ENCODE data around the gene SSR3.
"Not testable (repeated sequence)": the region's sequence is repeated elsewhere in the genome, so short reads cannot be mapped to it uniquely, and the experiment has no call there.

The SSR3 gene

GRCh38 chr3:156554842-156555687 lies at the start of gene SSR3:
Gene SSR3, minus strand, starts transcription at chr3:156555117. Its CDS starts 28 bp downstream, at chr3:156555089.
- ATAC-seq (replicated peaks; ENCODE audit: extremely low read depth, poor library complexity, severe bottlenecking) (peak; percentile 99), DNase-seq (ENCODE audit: low spot score in 2 of 2) (peak; percentile 94 to 97)
- Mint-ChIP-seq H3K4me1 (peaks cover 39% of the 10 kb centered on the region), H3K9me3 (no peaks in the 10 kb centered on the region), H3K4me3 (peak within 1 kb of the TSS; percentile 94), H3K27ac (ENCODE audit: low read depth) (peak within 1 kb of the TSS; percentile 91), H3K27me3 (no peaks in the 10 kb centered on the region), H3K36me3 (ENCODE audit: insufficient read depth) (peaks cover 32% of the 10 kb centered on the region)

- Mint-ChIP-seq H3K9me3 (no peaks in the 10 kb centered on the region), H3K27me3 (peaks cover 24% of the 10 kb centered on the region), H3K4me1 (no peaks in the 10 kb centered on the region), H3K27ac (ENCODE audit: low read depth) (no peak overlapping the region), H3K36me3 (ENCODE audit: insufficient read depth) (peaks cover 3% of the 10 kb centered on the region), H3K4me3 (no peak overlapping the region)
- ATAC-seq (replicated peaks; ENCODE audit: extremely low read depth, poor library complexity, severe bottlenecking) = no peak
- no peak for DNase-seq (ENCODE audit: low spot score in 2 of 2)
These were observed 49.2 kb upstream of the SSR3 start for GRCh38 chr3:156604064-156604641.

DNA sequence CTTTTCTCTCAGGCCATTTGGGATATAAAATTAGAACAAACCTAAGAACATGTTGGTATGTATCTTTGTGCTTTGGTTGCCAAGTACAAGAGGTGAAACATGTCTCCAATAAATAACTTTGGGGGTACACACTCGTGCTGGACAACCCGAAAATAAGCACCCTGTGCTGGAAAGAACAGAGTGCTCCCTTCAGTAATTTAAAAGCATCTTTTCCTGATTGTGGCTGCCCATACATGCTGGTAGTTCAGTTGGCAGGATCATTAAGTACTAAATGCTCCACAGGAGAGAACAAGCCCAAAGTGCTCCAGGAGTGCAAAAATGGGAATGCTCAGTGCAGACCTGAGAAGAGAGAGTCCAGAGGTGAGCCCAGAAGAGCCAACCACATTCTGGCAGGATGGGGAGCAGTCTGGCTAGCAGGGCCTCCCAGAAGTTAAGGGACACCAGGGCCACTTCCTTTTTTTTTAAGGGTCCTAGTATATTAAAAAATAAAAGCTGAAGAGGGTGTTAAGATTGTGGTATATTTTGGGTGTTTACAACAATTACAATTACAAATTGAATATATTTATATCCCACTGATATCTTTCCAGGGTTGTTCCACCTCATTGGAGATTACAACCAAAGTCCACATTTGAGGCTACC lies 48.6 kb upstream of the SSR3 start:
- H3K4me1 Mint-ChIP-seq = no peaks in the 10 kb centered on the region
- peaks cover 3% of the 10 kb centered on the region for H3K36me3 Mint-ChIP-seq (ENCODE audit: insufficient read depth)
- H3K27ac Mint-ChIP-seq (ENCODE audit: low read depth) = no peak overlapping the region
- no peak for DNase-seq (ENCODE audit: low spot score in 2 of 2)
- no peak overlapping the region for H3K4me3 Mint-ChIP-seq
- peaks cover 19% of the 10 kb centered on the region for H3K27me3 Mint-ChIP-seq
- ATAC-seq (replicated peaks; ENCODE audit: extremely low read depth, poor library complexity, severe bottlenecking) = no peak
- H3K9me3 Mint-ChIP-seq = no peaks in the 10 kb centered on the region

- H3K27me3 Mint-ChIP-seq = peaks cover 8% of the 10 kb centered on the region
- H3K36me3 Mint-ChIP-seq (ENCODE audit: insufficient read depth) = peaks cover 3% of the 10 kb centered on the region
- DNase-seq (ENCODE audit: low spot score in 2 of 2) (no peak), ATAC-seq (replicated peaks; ENCODE audit: extremely low read depth, poor library complexity, severe bottlenecking) (peak; percentile 40)
- H3K4me3 Mint-ChIP-seq = no peak overlapping the region
- H3K27ac Mint-ChIP-seq (ENCODE audit: low read depth) = no peak overlapping the region
- no peaks in the 10 kb centered on the region for H3K4me1 Mint-ChIP-seq
- H3K9me3 Mint-ChIP-seq = no peaks in the 10 kb centered on the region
These were observed 47.5 kb upstream of the SSR3 start for GRCh38 chr3:156602424-156602823.

DNA sequence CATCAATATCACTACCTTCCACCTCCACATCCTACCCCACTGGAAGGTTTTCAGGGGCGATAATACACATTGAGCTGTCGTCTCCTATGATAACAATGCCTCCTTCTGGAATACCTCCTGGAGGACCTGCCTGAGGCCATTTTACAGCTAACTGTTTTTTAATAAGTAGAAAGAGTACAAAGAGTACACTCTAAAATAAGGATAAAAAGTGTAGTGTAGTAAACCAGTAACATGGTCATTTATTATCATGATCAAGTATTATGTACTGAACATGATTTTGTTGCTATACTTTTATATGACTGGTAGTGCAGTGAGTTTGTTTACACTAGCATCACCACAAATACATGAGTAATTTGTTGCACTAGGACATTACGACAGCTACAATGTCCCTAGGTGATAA lies 46.6 kb upstream of the SSR3 start:
- H3K36me3 Mint-ChIP-seq (ENCODE audit: insufficient read depth) = peaks cover 1% of the 10 kb centered on the region
- H3K27ac Mint-ChIP-seq (ENCODE audit: low read depth) = no peak overlapping the region

DNA sequence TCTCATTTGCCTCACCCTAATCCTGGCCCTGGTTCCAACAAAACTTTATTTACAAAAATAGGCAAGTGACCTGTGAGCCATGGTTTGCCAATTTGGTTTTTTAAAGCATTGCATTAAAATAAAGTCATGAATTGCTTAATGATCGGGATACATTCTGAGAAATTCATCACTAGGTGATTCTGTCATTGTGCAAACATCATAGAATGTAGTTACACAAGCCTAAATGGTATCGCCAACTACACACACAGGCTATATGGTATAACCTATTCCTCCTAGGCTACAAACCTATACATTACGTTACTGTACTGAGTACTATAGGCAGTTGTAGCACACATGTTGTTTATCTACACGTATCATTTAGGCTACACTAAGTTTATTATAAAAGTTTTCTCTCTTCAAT lies 45.9 kb upstream of the SSR3 start:
- Mint-ChIP-seq H3K4me1 (no peaks in the 10 kb centered on the region), H3K27me3 (peaks cover 16% of the 10 kb centered on the region), H3K9me3 (no peaks in the 10 kb centered on the region), H3K36me3 (ENCODE audit: insufficient read depth) (peaks cover 1% of the 10 kb centered on the region), H3K27ac (ENCODE audit: low read depth) (no peak overlapping the region), H3K4me3 (no peak overlapping the region)
- DNase-seq (ENCODE audit: low spot score in 2 of 2) (no peak), ATAC-seq (replicated peaks; ENCODE audit: extremely low read depth, poor library complexity, severe bottlenecking) (no peak)

More for the DNA sequence above, 46.6 kb upstream of the SSR3 start:
- Mint-ChIP-seq H3K4me3 (no peak overlapping the region), H3K9me3 (no peaks in the 10 kb centered on the region), H3K27me3 (peaks cover 9% of the 10 kb centered on the region), H3K4me1 (no peaks in the 10 kb centered on the region)
- DNase-seq (ENCODE audit: low spot score in 2 of 2) = no peak
- no peak for ATAC-seq (replicated peaks; ENCODE audit: extremely low read depth, poor library complexity, severe bottlenecking)

DNA sequence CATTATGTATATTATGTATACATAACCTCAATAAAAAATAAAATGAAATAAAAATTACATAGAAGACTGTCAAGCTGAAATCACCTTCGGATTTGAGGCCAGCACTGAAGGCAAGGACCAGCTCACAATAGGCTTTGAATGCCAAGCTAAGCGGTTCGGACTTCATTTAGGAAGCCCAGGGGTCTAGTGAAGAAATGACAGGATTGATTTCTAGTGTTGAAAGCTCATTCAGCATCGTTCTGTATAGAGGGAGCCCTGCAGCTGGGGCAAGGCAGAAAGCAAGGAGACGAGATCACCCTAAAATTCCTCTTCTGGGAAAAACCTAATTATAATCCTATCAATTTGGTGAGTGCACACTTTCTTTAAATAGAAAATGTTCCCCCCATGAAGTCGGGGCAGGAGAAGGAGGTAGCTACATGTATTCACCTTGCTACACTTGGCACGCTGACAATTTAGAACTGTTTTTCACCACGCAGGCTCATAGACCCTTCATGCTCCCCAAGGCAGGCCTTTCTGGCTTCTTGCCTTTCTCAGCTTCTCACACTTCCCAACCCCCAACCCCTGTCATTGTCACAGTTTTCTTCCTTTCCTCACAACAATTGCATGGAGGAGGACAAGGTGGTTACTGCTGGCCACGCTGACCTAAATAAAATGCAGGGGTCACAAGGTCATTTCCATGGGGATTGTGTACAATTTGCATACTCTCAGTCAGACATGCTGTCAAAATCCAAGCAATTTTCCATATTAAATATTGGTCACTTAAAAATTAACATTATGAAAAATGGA lies 44.4 kb upstream of the SSR3 start:
- Mint-ChIP-seq H3K27me3 (peaks cover 29% of the 10 kb centered on the region), H3K4me1 (no peaks in the 10 kb centered on the region), H3K4me3 (no peak overlapping the region), H3K27ac (ENCODE audit: low read depth) (no peak overlapping the region), H3K36me3 (ENCODE audit: insufficient read depth) (no peaks in the 10 kb centered on the region), H3K9me3 (no peaks in the 10 kb centered on the region)
- DNase-seq (ENCODE audit: low spot score in 2 of 2) = no peak
- no peak for ATAC-seq (replicated peaks; ENCODE audit: extremely low read depth, poor library complexity, severe bottlenecking)

DNA sequence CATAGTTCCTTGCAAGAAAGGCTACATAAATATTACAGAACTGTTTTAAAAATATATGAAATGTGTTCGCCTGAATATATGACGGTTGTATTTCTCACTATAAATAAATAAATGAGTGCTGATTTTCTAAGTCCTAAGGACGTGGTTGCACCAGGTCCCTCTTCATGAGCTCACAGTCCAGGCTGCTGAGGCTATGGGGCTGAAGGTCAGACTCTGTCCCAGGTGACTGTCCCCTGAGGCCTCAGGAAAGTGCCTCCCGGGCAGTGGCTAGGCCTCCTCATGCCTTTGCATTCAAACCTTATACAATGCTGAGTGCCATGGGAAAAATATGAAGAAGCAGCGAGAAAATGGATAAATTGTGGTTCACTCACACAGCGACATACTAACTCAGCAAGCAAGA lies 43.5 kb upstream of the SSR3 start:
- ATAC-seq (replicated peaks; ENCODE audit: extremely low read depth, poor library complexity, severe bottlenecking) = no peak
- Mint-ChIP-seq H3K4me3 (no peak overlapping the region), H3K9me3 (no peaks in the 10 kb centered on the region)

GRCh38 chr3:156594219-156594683 lies 39.3 kb upstream of the SSR3 start:
- H3K27me3 Mint-ChIP-seq = peaks cover 31% of the 10 kb centered on the region
- ATAC-seq (replicated peaks; ENCODE audit: extremely low read depth, poor library complexity, severe bottlenecking) = no peak
- H3K4me3 Mint-ChIP-seq = no peak overlapping the region
- H3K27ac Mint-ChIP-seq (ENCODE audit: low read depth) = no peak overlapping the region
- H3K9me3 Mint-ChIP-seq = no peaks in the 10 kb centered on the region
- no peak for DNase-seq (ENCODE audit: low spot score in 2 of 2)
- no peaks in the 10 kb centered on the region for H3K36me3 Mint-ChIP-seq (ENCODE audit: insufficient read depth)
- no peaks in the 10 kb centered on the region for H3K4me1 Mint-ChIP-seq

More for the DNA sequence above, 43.5 kb upstream of the SSR3 start:
- no peaks in the 10 kb centered on the region for H3K4me1 Mint-ChIP-seq
- DNase-seq (ENCODE audit: low spot score in 2 of 2) = no peak
- H3K27me3 Mint-ChIP-seq = peaks cover 31% of the 10 kb centered on the region
- H3K27ac Mint-ChIP-seq (ENCODE audit: low read depth) = no peak overlapping the region
- H3K36me3 Mint-ChIP-seq (ENCODE audit: insufficient read depth) = no peaks in the 10 kb centered on the region

DNA sequence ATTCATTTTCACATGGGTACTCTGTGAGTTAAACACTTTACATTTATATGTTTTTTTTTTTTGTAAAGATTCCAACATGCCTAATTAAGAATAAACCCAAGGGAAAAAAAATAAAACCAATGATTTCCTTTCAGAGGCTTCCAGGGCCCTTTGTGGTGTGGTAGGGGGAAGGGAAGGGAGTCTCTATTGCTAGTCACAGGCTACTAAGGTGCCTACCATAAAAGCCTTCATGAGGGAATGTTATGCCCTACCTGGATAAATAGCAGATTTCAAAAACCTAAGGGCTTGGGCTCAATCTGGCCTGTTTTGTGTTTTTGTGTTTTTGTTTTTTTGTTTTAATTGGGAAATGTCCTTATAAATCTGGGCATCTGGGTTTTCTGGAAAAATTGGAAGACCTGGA lies 38.9 kb upstream of the SSR3 start:
- H3K27ac Mint-ChIP-seq (ENCODE audit: low read depth) = no peak overlapping the region
- no peak overlapping the region for H3K4me3 Mint-ChIP-seq
- DNase-seq (ENCODE audit: low spot score in 2 of 2) (no peak), ATAC-seq (replicated peaks; ENCODE audit: extremely low read depth, poor library complexity, severe bottlenecking) (no peak)
- H3K4me1 Mint-ChIP-seq = no peaks in the 10 kb centered on the region
- H3K36me3 Mint-ChIP-seq (ENCODE audit: insufficient read depth) = no peaks in the 10 kb centered on the region
- H3K27me3 Mint-ChIP-seq = peaks cover 31% of the 10 kb centered on the region
- no peaks in the 10 kb centered on the region for H3K9me3 Mint-ChIP-seq

GRCh38 chr3:156589806-156590205 lies 34.9 kb upstream of the SSR3 start:
- not testable (repeated sequence) for H3K4me3 Mint-ChIP-seq; ATAC-seq (replicated peaks; ENCODE audit: extremely low read depth, poor library complexity, severe bottlenecking); H3K9me3 Mint-ChIP-seq; H3K27me3 Mint-ChIP-seq; H3K36me3 Mint-ChIP-seq (ENCODE audit: insufficient read depth); H3K27ac Mint-ChIP-seq (ENCODE audit: low read depth); H3K4me1 Mint-ChIP-seq; DNase-seq (ENCODE audit: low spot score in 2 of 2)

DNA sequence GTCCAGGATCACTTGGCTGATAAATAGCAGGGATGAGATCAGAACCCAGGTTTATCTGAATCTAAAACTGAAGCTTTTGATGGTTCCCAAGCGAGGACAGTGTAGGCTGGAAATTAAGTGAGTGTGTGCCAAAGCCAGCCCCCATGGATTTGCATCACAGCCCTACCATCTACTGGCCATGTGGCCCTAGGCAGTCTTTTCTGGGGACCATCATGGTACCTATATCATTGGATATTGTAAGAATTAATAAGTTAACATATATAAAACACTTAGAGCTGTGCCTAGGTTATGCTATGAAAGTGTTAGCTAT lies 32.8 kb upstream of the SSR3 start:
- Mint-ChIP-seq H3K27ac (ENCODE audit: low read depth) (no peak overlapping the region), H3K4me1 (no peaks in the 10 kb centered on the region), H3K4me3 (no peak overlapping the region), H3K9me3 (no peaks in the 10 kb centered on the region), H3K36me3 (ENCODE audit: insufficient read depth) (no peaks in the 10 kb centered on the region), H3K27me3 (no peaks in the 10 kb centered on the region)
- ATAC-seq (replicated peaks; ENCODE audit: extremely low read depth, poor library complexity, severe bottlenecking) = no peak
- DNase-seq (ENCODE audit: low spot score in 2 of 2) = no peak

Measured in central memory CD8-positive, alpha-beta T cell (primary cell).